Keratinocyte (primary cell): ENCODE measurements around the gene NADK2. TPM values are rescaled to one million over a fixed set of nuclear protein-coding genes. Genes with fewer than 3 reads are reported as not detected.

Experiments
- DNase-seq: peaks from one replicate; pipeline ENCODE4 v3.0.0-alpha.2; 2011; ENCODE audit warnings: low read depth, missing footprints, low spot score
- FAIRE-seq: peaks from 2 replicates; lab custom pipeline; 2011; peaks lifted over from hg19 to GRCh38; lab: Jason Lieb, UNC
- H2AFZ ChIP-seq: 2 replicates; pipeline ENCODE4 v1.6.0; 2012; ENCODE audit warnings: low read length, control low read depth, inconsistent platforms; ENCODE audit not compliant: control insufficient read depth
- H3K27ac ChIP-seq: 2 replicates; pipeline ENCODE4 v1.5.1; 2011; ENCODE audit warnings: low read length; ENCODE audit not compliant: control insufficient read depth, insufficient read depth
- H3K27me3 ChIP-seq: 3 replicates; pipeline ENCODE4 v1.6.0; 2011; ENCODE audit warnings: low read length; ENCODE audit not compliant: control insufficient read depth, insufficient read depth; ENCODE audit errors: extremely low read depth
- H3K36me3 ChIP-seq, 2 experiments: 2 replicates in 1 of 2; 3 replicates in 1 of 2; pipeline ENCODE4 v1.5.1; 2011; ENCODE audit warnings: low read length in 2 of 2, mild to moderate bottlenecking in 1 of 2; ENCODE audit not compliant: control insufficient read depth in 2 of 2, insufficient read depth in 2 of 2; ENCODE audit errors: extremely low read depth in 1 of 2
- H3K4me1 ChIP-seq: 3 replicates; pipeline ENCODE4 v1.5.1; 2011; ENCODE audit warnings: low read length; ENCODE audit not compliant: control insufficient read depth, insufficient read depth; ENCODE audit errors: extremely low read depth
- H3K4me2 ChIP-seq: 3 replicates; pipeline ENCODE4 v1.6.0; 2011; ENCODE audit warnings: low read depth, low read length; ENCODE audit not compliant: control insufficient read depth, insufficient read depth; ENCODE audit errors: extremely low read depth
- H3K4me3 ChIP-seq, 3 experiments: fragments of 200-600 bp in 1 of 3; sonication (generic) in 1 of 3; 2 replicates in 2 of 3; 3 replicates in 1 of 3; pipeline ENCODE4 v1.5.1; 2011 to 2016; ENCODE audit warnings: low read length in 3 of 3, mild to moderate bottlenecking in 3 of 3, control low read depth in 2 of 3, inconsistent platforms in 1 of 3, low read depth in 1 of 3, mixed read lengths in 1 of 3, mixed run types in 1 of 3, moderate library complexity in 1 of 3; ENCODE audit not compliant: control insufficient read depth in 2 of 3, insufficient read depth in 2 of 3; ENCODE audit errors: extremely low read depth in 1 of 3
- H3K79me2 ChIP-seq: 2 replicates; pipeline ENCODE4 v1.6.0; 2012; ENCODE audit warnings: low read length; ENCODE audit not compliant: control insufficient read depth, insufficient read depth
- H3K9ac ChIP-seq: 3 replicates; pipeline ENCODE4 v1.6.0; 2011; ENCODE audit warnings: low read length; ENCODE audit not compliant: control insufficient read depth, insufficient read depth; ENCODE audit errors: extremely low read depth
- H3K9me1 ChIP-seq: 3 replicates; pipeline ENCODE4 v1.6.0; 2011; ENCODE audit warnings: low read length; ENCODE audit not compliant: control insufficient read depth, insufficient read depth; ENCODE audit errors: extremely low read depth
- H3K9me3 ChIP-seq: 2 replicates; pipeline ENCODE4 v1.5.1; 2012; ENCODE audit warnings: low read depth, low read length; ENCODE audit not compliant: control insufficient read depth
- H4K20me1 ChIP-seq: 3 replicates; pipeline ENCODE4 v1.6.0; 2011; ENCODE audit warnings: low read length; ENCODE audit not compliant: control insufficient read depth, insufficient read depth; ENCODE audit errors: extremely low read depth
- EZH2 ChIP-seq: IDR thresholded peaks from one replicate; pipeline ENCODE4 v1.6.1; 2012; ENCODE audit warnings: inconsistent platforms, mild to moderate bottlenecking, low read length, moderate library complexity
- dilution Hi-C: fragments of 300-500 bp; cut with MboI; formaldehyde crosslinking; loops from one replicate; pipeline ENCODE4 v1.7.0; 2020; ENCODE audit warnings: low sequenced_read_pairs; ENCODE audit not compliant: extremely low pct_ligation_motif_present
- polyA plus RNA-seq, 5 experiments: library from polyadenylated mRNA; depleted of rRNA in 3 of 5; stranded (reverse) in 3 of 5; stranded (forward) in 1 of 5; unstranded in 1 of 5; fragments of >200 nt; gene quantifications; 1 replicate in 1 of 5; 2 replicates in 3 of 5; 3 replicates in 1 of 5; pipeline versions ENCODE4 v1.2.1 to v1.2.3, GENCODE V29; 2011 to 2012; ENCODE audit warnings: missing spikeins in 2 of 5, low read depth in 1 of 5, low replicate concordance in 1 of 5
- TF ChIP-seq, protein P1 (sequence below), 3 experiments: IDR thresholded peaks in 1 of 3; conservative IDR thresholded peaks in 1 of 3; optimal IDR thresholded peaks in 1 of 3; 2 replicates in 2 of 3; 3 replicates in 1 of 3; pipeline versions ENCODE3 to v1.5.1; 2011; ENCODE audit warnings: low read length in 3 of 3, mild to moderate bottlenecking in 3 of 3, moderate library complexity in 2 of 3, control low read depth in 1 of 3, inconsistent platforms in 1 of 3; ENCODE audit not compliant: insufficient read depth in 2 of 3; ENCODE audit errors: extremely low read depth in 1 of 3

The NADK2 gene
- polyA plus RNA-seq, 1 donor (not counting 4 experiments of a cell fraction or from before 2014, with no cell fraction given): 15.4 TPM

DNA sequence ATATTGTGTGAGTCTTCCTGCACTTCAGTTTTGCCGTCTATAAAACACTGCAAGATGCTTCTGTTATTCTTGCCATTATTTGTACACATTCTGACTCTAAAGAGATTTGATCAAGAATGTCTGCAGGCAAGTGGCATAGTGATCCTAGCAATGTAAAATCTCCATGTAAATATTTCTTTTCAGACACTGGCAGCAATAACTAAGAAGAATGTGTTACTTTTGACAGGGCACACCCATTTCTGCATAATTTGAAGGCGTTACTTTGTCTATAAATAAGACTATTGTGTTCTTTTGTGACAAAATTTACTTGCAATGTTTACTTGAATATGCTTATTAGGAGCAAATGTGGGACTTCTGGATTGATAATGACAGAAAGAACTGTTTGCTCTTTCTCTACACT is 39.9 kb upstream of the NADK2 start:
- H3K9me3 ChIP-seq: no peaks in the 10 kb centered on the region
- no peak overlapping the region for H3K4me3 ChIP-seq
- no peaks in the 10 kb centered on the region for H3K27me3 ChIP-seq
- H3K9me1 ChIP-seq: no peaks in the 10 kb centered on the region
- H3K27ac ChIP-seq: no peak overlapping the region
- no peaks in the 10 kb centered on the region for H3K4me1 ChIP-seq
- H3K4me2 ChIP-seq: no peak overlapping the region
- no peak for FAIRE-seq
- dilution Hi-C loops: no loop called here
- H2AFZ ChIP-seq: no peak overlapping the region
- H3K79me2 ChIP-seq: no peaks in the 10 kb centered on the region
- H3K36me3 ChIP-seq: no peaks in the 10 kb centered on the region
- no peak for DNase-seq
- TF ChIP-seq, protein P1, sequence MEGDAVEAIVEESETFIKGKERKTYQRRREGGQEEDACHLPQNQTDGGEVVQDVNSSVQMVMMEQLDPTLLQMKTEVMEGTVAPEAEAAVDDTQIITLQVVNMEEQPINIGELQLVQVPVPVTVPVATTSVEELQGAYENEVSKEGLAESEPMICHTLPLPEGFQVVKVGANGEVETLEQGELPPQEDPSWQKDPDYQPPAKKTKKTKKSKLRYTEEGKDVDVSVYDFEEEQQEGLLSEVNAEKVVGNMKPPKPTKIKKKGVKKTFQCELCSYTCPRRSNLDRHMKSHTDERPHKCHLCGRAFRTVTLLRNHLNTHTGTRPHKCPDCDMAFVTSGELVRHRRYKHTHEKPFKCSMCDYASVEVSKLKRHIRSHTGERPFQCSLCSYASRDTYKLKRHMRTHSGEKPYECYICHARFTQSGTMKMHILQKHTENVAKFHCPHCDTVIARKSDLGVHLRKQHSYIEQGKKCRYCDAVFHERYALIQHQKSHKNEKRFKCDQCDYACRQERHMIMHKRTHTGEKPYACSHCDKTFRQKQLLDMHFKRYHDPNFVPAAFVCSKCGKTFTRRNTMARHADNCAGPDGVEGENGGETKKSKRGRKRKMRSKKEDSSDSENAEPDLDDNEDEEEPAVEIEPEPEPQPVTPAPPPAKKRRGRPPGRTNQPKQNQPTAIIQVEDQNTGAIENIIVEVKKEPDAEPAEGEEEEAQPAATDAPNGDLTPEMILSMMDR (optimal IDR thresholded peaks at IDR 0.05 in 1 of 3, IDR thresholded peaks at IDR 0.05 in 1 of 3, conservative IDR thresholded peaks at IDR 0.05 in 1 of 3; ENCODE audit: extremely low read depth in 1 of 3, insufficient read depth in 2 of 3, low read length in 3 of 3): no peak
- TF ChIP-seq EZH2: no peak
- H3K9ac ChIP-seq: no peak overlapping the region
- no peaks in the 10 kb centered on the region for H4K20me1 ChIP-seq

DNA sequence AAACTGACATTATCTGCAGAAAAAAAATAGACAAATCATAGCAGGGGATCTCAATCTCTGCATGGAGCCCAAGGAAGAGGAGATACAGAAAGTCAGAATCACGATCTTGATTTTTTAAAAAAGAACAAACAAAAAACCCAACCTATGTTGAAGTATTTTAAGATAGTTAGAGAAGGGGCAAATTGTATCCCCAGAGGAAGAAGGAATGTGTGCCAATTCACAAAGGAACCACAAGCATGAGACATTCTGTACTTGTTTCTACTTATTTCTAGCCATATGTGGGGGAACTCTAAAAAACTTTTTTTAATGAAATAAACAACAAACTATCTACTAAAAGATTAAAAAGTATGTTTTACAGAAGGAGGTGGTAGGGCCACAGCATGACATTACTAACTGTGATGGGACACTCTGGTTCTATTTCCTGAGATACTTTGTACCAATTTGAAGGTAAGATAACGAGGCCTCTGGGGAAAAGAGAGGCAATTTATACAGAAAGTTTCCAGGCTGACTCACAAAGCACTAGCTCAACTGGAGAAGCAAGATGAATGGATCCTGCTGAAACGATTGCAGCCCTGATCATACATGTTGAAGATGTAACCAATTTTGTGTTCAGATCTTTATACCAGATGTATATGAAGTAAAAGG is 37.5 kb upstream of the NADK2 start:
- no peak for DNase-seq
- Histone ChIP-seq H3K9me3 (no peaks in the 10 kb centered on the region), H3K27ac (no peak overlapping the region), H3K36me3 (no peaks in the 10 kb centered on the region), H3K4me1 (no peaks in the 10 kb centered on the region), H3K79me2 (no peaks in the 10 kb centered on the region), H3K4me3 (no peak overlapping the region), H3K9ac (no peak overlapping the region), H3K9me1 (no peaks in the 10 kb centered on the region), H3K27me3 (no peaks in the 10 kb centered on the region), H2AFZ (no peak overlapping the region), H3K4me2 (no peak overlapping the region), H4K20me1 (no peaks in the 10 kb centered on the region)
- TF ChIP-seq, protein P1 (optimal IDR thresholded peaks at IDR 0.05 in 1 of 3, IDR thresholded peaks at IDR 0.05 in 1 of 3, conservative IDR thresholded peaks at IDR 0.05 in 1 of 3; ENCODE audit: extremely low read depth in 1 of 3, insufficient read depth in 2 of 3, low read length in 3 of 3): no peak
- no peak for TF ChIP-seq EZH2
- peak; percentile 66 for FAIRE-seq
- dilution Hi-C loops: no loop called here
